ENCODE measurements around the gene AFAP1.

DNA sequence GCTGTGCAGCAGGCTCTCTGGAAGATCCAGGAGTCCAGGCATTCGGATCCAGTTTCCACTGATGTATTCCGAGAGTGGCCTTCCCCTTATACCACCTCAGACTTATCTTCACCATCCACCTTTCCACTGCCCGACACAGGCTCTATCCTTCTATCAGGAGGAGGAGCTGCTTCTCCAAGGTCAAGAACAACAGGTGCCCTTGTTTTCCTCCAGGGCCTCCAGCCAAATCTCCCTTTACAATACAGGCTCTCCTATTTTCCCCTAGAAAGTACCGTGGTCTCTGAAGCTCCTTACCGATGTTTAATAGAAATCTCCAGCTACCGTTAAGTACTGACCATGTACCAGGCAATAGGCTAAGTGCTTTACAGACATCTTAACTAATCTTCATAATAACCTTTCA lies 61.3 kb downstream of the AFAP1 start:
- TF ChIP-seq, protein P1, sequence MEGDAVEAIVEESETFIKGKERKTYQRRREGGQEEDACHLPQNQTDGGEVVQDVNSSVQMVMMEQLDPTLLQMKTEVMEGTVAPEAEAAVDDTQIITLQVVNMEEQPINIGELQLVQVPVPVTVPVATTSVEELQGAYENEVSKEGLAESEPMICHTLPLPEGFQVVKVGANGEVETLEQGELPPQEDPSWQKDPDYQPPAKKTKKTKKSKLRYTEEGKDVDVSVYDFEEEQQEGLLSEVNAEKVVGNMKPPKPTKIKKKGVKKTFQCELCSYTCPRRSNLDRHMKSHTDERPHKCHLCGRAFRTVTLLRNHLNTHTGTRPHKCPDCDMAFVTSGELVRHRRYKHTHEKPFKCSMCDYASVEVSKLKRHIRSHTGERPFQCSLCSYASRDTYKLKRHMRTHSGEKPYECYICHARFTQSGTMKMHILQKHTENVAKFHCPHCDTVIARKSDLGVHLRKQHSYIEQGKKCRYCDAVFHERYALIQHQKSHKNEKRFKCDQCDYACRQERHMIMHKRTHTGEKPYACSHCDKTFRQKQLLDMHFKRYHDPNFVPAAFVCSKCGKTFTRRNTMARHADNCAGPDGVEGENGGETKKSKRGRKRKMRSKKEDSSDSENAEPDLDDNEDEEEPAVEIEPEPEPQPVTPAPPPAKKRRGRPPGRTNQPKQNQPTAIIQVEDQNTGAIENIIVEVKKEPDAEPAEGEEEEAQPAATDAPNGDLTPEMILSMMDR (conservative IDR thresholded peaks at IDR 0.05; ENCODE audit: low read length) = no peak
- TF ChIP-seq EZH2phosphoT487 (IDR thresholded peaks at IDR 0.05; ENCODE audit: borderline replicate concordance) = no peak

All from Loucy (cell line).